Activated CD4-positive, alpha-beta T cell treated with anti-CD3 and anti-CD28 coated beads for 4 hours (primary cell): Measurements from ENCODE around the gene SMYD3.
"Not testable (repeated sequence)": the region's sequence is repeated elsewhere in the genome, so short reads cannot be mapped to it uniquely, and the experiment has no call there.

Experiments used
- DNase-seq, 2 donors: peaks; one replicate each; pipeline ENCODE4 v3.0.0-alpha.2; 2020

Gene SMYD3

DNA sequence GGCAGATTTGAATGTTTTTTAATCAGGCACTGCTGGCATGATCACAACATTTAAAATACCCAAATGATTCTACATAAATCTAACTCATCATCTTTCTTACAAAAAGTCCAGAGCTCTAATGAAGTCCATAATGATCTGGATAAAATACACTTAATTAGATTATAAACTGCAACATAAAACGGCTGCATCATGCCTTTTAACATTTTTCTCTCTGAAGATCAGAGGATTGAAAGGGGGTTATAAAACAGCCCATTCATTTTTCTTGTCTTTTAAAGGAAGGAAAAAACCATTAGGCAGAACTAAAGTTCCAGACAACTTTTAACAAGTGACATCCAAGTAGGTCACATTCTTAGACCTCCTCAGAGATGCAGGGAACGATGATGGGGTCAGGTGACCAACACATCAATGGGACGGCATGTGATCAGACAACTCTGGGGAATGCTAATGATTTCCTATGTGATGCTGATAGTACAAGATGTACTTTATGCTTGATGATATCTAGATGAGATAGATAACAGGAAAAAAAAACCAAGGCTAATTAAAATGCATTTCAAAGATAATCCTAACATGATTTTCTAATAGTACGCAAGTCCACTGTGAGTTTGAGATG is 455.1 kb downstream of the SMYD3 start:
- DNase-seq: no peak

DNA sequence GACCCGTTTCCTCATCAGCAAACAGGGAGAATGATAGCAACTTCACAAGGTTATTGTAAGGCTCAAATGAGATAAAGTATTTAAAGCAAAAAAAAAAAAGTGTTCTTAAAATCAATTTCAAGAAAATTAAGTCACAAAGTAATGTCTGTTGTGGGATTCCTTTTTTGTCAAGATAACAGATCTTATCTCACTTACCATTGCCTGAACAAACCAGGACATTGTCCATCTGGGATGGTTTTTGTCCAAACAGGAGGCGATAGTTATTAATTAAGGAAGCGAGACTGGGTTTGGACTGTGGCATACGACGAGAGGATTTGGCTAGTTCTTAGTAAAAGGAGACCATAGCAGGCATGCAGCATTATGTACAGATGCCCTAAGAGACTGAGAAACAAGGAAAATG is 458.4 kb downstream of the SMYD3 start:
- no peak for DNase-seq

DNA sequence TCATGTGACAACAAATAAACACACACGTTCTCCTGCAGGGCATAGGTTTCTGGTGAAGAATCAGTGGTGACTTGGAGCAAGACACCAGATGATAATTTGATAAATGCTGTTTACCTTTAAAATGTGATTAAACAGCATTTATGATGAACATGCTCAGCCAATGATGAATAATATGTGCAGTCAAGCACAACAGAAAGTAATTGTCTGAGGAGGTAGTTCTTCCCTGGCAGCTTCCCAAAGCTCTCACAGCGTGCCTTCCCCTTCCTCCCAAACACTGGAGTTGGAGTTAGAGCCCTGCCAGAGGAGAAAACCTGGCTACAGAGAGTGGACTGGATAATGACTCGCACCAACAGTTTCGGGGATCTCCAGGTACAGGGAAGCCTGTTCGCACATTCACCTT is 463.5 kb downstream of the SMYD3 start:
- DNase-seq: no peak

DNA sequence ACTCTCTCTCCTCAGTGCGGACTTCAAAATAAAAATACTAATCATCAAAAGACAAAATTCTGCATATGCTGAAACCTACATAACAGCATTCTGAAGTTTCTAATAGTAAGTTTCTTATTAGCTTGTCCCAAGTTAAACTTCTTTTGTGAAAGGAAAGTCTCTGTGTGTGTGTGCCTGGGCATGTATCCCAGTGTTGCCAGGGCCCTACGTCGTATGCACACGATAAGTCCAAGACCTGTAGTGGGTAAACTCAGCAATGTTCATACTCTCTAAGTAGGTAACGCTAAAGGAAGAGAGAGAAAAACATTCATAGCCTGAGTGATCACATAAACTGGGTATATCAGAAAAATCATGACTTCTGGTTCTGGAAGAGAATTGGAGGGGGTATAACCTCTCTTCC is 465.7 kb downstream of the SMYD3 start:
- DNase-seq: no peak

DNA sequence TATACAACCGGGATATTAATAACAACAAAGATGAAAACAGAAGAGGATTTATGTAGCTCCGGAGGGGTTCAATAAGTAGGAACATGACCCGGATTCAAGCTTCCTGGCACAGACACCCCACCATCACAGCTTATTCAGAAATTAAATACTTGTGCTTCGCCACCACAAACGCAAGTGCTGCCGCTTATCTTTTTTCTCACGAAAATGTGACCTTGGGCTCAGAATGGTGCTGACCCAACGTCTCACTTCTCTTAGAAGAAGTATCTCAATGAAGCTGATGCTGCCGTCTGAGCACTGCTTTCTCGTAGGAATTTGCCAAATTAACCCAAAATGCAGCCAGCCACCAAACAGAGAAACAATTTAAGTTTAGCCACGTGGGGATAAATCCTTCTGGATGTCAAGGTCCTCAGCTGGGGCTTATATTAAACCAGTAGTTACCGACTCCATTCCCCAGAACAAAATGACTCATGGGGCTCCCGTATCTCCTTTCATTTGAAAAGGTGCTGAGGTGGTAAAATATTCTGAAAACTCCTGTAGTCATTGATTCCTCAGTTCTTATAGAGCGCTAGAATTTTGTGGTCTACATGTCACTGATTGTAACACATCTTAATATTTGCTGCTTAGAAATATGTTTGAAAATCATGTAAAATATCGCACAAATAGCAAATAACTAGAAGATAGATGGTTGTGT is 466.7 kb downstream of the SMYD3 start:
- DNase-seq: no peak

DNA sequence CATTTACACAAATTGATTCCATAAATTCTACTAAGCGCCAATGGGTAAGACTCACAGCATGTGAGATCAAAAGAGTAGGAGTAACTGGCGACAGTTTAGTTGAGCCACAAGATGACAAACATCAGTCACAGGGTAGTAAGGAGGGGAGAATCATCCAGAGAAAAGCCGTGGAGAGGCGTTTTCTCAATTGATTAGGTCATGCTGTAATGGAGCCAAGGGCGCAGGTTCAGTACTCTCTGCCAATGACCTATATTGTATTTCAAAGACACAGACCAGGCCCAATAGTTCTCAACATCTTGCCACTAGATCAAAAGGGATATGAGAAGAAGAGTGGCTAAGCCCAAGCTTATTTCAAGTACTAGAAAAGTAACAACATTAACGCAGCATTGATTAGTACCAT is 467.5 kb downstream of the SMYD3 start:
- no peak for DNase-seq

DNA sequence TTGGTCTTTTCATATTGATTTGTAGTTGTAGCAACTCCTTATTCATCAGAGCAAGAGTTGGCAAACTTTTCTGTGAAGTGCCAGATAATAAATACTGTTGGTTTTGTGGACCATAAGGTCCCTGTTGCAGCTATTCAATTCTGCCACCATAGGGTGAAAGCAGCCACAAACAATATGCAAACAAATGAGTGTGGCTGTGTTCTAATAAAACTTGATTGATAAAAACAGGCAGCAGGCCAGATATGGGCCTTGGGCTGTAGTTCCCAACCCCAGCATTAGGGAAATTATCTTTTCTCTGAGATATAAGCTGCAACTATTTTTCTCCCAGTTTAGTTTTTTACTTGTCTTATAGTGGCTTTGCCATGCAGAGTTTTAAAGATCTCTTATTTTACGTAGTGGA is 469.2 kb downstream of the SMYD3 start:
- no peak for DNase-seq

DNA sequence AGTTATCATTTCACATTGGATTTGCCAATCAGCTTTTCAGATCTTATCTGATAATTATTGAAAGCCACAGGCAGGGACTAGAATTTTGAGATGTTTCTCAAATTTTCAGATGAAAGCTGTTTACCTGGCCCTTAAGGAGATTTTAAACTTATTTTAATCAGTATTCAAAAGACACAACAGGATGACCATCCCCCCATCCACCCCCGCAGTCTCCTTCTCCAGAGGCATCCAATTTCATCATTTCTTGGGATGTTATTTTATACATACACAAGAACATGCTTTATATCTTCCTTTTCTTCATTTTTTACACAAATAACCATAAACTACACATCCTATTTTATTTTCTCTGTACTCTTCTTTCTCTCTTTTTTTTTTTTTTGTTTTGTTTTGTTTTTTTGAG is 470.9 kb downstream of the SMYD3 start:
- no peak for DNase-seq

DNA sequence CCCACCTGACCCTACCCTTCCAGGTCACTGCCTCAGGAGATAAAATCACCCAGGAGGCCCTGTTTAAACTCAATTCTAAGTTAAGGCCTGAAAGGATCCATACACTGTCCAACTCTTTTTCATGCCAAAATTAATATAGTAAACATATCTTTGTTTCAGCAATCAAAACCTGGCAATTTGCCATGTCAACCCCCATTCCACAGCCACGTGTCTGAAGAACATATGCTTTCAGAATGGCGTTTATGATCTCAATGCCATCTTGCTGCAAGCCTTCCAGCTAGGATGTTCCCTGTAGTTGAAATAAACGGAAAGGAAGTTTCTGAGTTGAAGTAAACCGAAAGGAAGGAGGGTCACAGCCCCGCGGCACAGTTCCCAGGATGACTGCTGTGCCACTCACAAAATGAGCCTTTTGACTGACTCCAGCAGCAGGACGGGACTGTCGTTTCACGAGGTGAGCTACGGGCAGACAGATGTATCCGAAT is 472.0 kb downstream of the SMYD3 start:
- no peak for DNase-seq

DNA sequence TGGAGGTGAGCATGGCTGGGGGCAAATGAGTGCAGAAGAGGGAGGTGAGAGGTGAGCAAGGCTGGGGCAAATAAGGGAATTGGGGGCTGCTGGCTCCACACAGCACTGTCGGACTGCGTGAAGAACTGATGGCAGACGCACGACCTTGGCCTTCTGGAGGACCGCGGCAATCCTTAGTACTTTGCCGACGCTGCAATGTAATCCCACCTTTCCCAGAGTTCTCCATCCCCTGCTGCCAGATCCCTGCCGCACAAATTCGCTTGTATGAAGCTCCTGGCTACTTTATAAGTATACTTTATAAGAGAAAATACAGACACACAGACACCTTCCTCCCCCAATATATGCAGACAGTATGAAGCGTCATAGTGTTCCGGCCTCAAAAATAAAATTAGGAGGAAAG is 472.4 kb downstream of the SMYD3 start:
- no peak for DNase-seq

DNA sequence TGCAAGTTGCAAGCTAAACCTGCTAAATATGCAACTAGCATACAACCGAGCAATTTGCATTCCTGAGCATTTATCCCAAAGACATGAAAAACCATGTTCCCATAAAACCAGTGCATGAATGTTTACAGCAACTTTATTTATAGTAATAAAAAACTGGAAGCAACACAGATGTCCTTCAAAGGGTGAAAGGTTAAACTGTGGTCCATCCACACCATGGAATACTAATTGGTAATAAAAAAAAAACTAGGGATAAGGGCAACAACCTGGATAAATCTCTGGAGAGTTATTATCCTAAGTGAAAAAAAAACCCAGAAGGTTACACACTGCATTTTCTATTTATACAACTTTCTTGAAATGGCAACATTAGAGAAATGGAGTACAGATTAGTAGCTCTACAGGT is 474.1 kb downstream of the SMYD3 start:
- no peak for DNase-seq

DNA sequence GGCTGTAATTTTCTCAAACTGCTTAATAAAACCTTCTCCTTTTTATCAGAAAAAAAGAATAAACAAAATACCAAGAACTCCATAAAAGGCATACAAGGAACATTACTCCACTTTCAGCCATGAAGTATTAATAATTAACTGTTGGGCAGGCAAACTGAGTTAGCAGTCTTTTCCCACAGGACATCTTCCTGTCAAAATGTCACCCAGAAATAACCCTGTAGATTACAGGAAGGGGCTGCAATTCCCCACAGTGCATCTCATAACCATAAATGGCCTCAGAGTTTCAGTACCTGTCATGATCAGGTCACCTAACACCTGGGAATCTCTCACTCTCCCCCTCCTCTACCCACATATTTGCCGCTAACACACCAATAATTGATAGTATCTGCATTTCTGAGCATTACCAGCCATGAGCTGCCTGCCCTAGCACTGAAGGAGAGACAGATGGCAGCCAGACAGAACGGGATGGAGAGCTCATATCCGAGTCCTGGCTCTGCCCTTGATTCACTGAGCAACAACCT is 475.0 kb downstream of the SMYD3 start:
- DNase-seq: no peak

DNA sequence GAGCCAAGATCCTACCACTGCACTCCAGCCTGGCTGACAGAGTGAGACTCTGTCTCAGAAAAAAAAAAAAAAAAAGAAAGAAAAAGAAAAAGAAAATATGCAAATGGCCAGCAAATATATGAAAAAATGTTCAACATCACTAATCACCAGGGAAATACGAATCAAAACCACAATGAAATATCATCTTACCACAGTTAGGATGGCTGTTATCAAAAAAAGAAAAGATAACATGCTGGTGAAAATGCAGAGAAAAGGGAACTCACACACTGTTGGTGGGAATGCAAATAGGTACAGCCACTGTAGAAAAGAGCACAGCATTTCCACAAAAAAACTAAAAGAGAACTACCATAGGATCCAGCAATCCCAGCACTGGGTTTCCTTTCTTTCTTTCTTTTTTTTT is 477.5 kb downstream of the SMYD3 start:
- no peak for DNase-seq

DNA sequence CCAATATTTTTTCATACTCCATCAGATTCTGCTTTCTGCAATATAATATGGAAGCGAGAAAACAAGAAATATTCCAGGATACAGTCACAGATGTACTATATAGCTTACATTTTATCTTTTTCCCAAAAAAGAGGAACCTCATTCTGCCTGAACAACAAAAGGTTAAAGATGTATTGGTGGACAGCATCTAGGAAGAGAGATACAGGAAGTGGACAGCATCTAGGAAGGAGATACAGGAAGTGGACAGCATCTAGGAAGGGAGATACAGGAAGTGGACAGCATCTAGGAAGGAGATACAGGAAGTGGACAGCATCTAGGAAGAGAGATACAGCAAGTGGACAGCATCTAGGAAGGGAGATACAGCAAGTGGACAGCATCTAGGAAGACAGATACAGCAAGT is 483.0 kb downstream of the SMYD3 start:
- DNase-seq: not testable (repeated sequence)

DNA sequence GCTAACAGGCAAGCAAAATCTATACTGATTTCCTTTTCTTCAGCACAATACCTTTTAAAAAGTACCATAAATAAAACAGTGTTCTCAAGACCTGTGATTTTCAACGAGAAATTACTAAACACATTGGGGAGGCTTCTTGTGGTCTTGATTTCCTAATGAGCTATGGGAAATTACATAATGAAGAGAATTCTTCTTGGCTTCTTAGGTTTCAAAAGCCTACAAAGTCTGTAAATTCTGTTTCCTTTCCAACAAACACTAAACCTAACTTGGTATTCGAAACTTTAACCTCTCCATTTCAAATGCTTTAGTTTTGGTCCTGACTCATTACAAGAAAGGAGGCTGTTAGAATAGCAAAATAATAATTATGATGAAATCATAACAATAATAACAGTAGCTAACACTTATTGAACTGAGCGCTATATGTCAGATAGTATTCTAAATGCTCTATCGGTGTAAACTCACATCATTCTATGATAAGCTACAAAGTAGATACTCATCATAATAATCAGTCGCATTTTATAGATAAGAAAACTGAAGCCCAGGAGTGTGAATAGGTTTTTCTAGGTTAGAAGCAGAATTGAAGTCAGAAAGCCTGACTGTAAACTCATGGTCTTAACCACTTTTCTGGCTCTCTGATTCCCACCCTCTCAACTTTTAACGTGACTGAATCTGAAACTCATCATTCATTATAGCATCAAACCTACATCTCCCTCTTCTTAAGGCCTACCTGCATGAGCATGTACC is 486.7 kb downstream of the SMYD3 start:
- DNase-seq: no peak

DNA sequence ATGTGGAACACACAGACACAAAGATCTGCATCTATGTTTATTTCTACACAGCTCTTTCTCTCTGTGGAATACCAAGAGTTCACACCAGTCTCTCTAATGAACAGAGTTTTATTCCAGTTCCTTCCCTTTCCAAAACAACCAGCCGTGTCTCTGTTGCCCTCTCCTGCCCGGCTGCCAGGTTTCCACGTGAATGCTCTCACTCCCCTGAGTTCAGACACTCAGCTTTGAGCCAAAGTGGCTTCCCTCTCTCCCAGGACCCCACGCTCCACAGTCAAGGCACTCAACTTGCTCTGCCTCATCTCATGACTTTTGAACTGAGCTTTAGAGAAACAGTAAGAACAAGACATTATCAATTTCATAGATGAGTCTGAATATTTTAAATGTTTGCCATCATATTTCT is 488.9 kb downstream of the SMYD3 start:
- DNase-seq: no peak

DNA sequence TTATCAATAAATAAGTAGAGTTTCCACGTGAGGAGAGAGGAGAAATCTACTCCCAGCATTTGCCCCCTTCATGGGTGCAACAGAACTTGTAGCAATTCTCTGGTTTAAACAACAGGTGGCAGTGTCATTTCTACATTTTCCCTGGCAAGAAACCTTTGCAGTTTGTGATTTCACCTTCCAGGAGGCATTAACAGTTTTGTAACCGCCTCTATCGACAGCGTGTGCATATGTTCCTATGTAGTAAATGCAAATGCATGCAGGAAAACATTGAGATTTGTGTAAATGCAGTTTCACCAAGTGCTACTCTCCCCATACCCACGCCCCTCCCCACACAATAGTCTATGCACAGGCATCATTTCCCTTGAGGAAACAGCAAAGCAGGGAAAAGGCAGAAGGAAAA is 494.7 kb downstream of the SMYD3 start:
- no peak for DNase-seq

DNA sequence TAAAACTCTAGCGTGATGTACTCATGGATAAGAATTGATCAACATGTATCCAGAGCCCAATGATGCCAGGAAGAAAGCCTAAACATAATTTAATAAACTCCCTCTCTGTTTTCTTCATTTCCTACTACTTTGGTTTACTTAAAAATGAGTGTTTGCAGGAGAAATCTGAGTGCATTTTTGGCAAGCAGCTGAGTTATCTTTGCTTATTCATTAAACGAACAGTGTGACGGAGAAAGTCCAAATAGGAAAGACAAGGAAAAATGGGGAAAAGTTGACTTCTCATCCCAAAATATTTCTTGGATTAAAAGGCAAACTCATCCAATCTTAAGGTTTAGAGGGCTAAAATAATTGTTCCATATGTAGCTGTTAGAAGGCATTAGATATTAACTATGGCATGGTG is 496.7 kb downstream of the SMYD3 start:
- DNase-seq: no peak

DNA sequence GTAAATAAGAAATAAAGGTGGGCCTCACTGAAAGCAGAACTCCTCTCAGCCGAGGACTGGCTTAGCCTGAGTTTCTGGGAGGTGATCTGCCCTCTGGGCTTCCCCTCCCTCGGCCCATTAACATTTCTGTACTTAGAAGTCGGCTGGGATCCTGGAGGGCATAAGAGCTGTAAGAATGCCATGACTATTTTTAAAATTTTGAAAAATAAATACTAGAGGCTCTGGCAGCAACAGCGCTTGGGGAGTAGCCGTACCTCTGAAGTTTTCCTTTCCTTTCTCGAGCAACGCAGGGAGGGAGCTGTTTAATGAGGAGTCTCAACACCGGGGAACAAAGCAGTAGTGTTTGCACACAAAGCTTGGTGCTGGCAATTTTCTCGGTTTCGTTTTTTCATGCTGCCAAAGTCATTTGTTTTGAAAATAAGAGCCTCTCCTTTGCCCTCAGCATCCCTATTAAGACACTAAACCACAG is 498.7 kb downstream of the SMYD3 start:
- DNase-seq: no peak

DNA sequence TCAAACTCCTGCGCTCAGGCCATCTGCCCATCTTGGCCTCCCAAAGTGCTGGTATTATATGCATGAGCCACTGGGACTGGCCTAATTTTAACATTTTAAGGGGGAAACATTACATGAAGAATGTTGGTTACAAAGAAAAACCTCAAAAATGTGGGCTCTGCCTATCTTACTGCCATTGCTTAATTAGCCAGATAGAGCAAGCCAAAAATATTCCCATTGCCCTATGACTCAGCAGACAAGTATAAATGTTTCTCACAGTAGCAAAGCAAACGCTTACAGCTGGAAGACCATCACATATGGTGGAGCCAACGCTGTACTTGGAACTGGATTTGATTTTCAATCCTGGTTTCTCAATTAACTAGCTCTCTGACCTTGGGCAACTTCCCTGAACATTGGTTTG is 502.0 kb downstream of the SMYD3 start:
- DNase-seq: no peak

DNA sequence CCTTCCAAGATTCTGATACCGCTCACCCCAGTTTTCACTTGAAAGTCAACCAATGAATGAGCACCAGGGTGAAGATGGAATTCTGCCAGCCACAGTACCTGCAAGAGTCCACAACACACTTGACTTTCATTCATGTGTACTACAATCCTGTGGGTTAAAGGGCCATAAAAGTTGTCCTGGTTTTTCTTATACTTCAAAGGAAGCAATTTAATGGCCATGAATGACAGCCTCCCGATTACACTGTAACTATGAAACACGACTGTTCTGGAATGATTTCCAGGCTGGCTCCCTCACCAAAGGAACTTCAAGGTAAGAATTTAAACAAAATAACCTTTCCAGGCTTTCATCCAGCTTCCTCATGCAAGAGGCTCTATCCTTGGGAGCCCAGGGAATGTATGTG is 502.8 kb downstream of the SMYD3 start:
- DNase-seq: no peak

DNA sequence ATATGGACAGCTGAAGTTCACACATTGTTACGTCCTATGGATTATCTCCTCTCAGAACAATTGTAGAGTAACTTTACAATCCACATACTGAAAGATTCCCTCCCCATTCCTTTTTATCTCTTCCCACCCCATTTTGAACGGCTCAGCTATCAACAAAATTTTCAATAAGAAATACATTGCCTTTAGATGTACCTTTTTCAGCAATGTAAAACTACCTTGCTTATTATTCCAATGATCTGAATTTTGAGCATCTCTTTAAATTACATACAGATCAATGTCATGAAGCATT is 503.7 kb downstream of the SMYD3 start:
- DNase-seq: no peak

DNA sequence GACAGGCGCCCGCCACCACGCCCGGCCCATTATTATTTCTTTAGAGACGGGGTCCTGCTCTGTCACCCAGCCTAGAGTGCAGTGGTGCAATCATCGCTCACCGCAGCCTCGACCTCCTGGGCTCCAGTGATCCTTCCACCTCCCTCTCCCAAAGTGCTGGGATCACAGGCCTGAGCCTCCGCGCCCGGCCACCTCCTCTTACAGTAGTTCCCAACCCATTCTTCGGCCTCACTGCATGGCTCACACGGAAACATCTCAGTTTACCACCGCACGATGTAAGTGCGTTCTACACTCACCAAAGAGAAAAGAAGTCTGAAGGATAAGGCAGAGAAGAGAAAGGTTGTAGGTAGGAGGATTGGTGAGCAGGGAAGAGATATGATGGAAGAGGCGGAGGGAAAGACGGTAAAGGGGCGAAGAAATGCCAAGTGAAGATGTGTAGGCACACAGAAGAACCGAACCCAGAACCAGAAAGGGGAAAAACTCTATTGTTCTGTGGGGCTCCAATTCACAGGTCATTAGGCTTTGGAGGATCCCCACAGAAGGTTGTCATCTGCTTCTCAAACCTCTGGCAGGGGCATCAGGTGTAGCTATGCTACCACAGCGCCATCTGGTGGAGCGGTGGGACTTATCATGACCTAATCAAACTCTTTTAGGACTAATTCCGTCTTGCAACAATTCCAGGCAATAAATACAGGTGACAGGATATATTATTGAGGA is 504.2 kb downstream of the SMYD3 start:
- DNase-seq: peak; percentile 76 to 81

DNA sequence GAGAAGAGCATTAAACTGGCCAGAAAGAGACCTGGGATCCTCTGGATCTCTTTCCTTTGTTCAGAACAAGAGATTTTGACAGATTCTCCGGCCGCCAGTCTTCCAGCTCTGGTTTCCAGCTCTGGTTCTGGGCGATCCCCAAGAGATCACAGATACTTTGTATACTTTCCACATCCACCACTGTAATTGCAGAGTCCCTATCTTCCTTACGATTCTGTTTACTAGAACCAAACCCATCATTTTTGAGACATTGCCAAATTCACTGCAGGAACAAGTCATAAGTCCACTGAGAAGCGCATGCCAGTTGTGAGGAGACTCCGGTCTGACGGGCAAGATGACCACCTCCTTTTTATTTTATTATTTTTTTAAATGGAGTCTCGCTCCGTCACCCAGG is 505.2 kb downstream of the SMYD3 start:
- DNase-seq: no peak
